GM19025 (cell line): ENCODE measurements around the gene CDH22.

Experiments
- ATAC-seq: cut with Tn5 transposase; IDR thresholded peaks from one replicate; pipeline ENCODE4 v1.9.1; 2021; ENCODE audit warnings: mild to moderate bottlenecking, low read depth, moderate library complexity; ENCODE audit not compliant: unreplicated experiment

Gene CDH22

DNA sequence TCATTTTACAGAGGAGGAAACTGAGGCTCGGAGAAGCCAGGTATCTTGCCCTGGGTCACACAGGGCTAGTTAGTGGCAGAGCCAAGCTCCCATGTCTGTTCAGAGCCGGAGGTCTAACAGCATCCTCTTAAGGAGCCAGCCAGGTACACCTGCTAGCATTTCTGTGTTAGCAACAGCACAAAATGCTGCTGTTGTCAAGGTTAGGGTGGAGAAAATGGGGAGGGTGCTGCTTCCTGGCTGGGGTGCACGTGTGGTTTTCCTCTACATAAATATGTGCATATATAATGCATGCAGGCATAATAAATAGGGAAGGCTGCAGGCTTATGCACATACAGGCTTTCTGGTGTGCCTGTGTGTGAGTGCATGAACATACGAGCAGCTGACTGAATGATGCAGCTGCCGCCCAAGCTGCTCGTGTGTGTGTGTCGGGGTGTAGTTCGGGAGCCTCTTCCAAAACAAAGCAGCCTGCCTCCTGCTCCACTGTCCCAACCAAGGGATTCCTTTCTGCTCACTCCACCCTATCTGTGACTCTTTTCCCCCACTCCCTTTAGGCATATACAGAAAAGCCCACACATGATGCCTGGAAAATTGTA, 103.6 kb downstream of the CDH22 start:
- ATAC-seq = no peak

DNA sequence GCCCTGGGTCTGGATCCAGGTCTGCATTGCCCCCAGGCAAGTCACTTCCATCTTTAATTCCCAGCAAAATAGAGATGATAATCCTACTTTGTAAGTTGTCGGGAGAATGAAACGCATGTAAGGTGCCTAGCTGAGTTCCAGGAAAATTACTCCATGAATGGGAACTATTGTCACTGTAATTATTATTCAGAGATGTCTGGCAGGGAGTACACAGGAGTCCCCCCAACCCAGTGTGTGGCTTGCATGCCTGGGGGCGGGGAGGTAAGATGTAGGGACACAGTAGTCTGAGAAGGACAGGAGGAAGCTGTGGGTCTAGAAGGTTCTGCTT, 104.8 kb downstream of the CDH22 start:
- ATAC-seq = no peak

DNA sequence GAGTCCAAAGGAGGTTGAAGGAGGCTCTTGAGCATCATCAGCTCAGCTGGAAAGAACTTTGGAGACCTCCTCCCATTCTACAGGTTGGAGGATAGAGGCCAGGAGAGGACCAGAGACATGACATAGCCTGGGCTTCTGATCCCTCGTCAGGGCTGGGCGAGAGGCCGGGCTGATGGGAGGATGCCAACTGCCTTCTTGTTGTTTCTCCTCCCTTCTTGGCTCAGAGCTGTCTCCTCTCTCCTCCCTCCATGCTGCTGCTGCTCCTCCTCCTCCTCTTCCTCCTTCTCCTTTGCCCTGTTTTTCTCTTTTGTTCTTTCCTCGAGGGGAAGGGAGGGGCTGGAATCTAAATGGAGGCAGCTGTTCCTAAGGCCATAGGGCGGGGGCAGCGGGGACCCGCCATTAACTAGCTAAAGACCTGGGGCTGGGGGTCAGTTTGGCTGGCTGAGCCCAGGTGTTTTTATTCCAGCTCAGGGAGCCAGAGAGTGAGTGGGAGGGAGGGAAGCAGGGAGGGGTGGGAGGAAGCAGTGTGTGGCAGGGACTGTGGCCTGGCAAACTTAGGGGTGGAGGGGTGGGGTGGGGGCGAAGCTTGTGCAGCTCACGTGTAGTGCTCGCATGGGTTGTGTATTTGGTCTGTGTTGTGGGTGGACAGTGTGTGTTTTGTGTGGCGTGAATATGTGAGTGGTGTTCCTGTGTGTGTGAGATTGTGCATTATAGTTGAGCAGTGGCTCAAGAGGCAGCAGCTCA, 105.4 kb downstream of the CDH22 start:
- ATAC-seq = no peak

DNA sequence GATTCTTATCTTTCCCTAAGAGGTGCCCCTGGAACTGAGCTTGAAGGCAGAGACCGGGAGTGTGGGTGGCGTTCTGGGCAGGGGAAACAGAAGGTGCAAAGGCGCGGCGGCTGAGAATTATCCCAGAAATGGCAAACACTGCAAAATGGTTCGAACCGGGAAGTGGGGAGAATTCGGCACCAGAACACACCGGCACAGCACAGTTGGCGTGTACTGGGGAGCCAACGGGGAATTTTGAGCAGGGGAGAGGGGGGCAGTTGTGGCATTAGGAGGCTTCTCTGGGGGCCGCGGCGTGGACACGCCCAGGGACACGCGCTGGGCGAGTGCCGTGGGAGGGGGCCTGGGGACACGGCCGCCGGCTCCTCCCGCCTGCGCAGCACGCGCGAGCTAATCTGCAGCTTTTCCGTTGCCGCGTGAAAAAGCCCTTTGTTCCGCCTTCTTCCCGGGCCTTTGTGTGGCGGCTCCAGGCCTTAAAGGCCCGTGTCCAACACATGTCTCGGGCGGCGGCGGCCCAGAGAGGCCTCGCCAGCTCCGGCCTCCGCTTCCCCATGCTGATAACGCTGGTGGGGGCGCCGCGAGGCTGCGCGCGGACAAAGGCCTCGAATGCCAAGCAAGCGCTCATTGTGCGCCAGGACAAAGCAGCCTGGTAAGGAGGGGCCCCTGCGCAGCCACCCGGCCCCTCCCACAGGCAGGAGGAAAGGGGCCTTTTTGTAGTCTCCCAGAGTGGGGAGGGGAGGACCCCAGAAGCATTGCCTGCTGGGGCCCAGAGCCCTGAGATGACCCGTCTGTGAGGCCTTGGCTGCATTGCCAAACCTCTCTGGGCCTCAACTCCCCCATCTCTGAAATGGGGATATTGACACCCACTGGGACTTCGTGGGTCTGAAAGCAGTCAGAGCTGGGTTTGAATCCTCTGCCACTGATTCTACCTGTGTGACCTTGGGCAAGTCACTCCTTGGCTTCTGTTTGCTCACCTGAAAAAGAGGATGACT, 107.4 kb downstream of the CDH22 start:
- no peak for ATAC-seq

DNA sequence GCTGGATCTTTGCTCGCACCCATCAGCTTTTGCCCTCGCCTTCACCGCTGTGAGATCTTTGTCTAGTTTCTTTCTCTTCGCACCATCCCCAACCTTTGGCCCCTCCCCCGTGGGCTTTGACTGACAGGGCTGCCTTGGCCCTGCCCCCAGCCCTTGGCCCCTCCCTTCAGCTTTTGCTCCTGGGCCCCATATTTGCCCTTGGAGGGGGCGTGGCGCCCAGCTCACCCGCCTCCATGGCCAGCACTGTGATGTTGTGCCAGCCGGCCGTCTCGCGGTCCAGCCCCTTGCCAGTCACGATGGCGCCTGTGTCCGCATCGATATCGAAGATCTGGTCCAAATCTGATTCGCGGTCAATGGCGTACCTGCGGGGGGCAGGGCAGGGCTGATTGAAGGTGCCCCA, 109.1 kb downstream of the CDH22 start:
- ATAC-seq = no peak

DNA sequence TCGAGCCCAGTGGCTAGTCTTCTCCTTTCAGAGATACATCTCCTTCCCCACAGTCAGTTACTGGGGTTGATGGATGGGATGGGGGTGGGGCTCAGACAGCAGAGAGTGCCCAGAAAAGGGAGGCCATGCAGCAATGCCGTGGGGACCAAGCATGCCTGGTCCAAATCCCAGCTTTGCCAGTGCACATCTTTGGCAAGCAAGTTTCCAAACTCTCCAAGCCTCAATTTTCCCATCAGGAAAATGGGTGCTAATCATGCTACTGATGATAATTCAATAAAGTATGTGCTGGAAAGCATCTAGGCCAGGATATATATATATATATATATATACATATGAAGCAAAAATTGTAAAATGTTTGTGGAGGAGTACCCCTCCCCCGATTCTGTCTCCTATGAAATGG, 111.3 kb downstream of the CDH22 start:
- no peak for ATAC-seq

DNA sequence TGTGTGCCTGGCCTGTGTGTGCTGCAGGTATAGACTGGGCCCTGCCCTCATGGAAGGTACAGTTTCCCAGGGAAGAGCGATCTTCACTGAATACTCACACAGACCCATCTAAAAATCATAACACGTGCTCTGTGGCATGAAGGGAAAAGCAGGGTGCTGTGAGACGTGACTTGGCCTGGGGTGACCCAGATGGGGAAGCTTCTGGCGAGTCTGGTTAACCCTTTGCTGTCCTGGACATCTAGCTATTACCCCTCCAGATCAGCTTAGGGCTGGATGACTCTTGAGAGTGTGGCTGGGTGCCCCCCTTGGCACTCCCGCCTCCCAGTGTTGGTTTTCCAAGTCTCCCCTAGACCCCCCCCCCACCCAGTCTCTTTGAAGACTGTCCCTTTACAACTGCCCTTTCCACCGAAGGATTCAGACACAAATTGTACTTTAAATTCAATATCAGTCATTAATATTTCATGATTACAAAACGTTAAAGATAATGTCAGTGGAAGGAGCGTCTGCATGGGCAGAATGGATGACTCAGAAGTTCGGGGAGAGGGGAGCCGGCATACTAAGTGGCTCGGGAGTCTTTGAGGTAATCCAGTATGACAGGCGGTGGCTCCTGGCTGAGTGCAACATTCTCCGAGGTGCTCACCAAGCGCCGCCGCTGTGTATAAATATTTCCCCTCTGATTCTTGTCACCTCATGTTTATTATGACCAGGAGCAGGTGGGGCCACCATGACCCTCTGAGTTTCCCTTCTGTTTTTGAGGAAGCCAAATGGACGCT, 112.8 kb downstream of the CDH22 start:
- ATAC-seq = no peak

DNA sequence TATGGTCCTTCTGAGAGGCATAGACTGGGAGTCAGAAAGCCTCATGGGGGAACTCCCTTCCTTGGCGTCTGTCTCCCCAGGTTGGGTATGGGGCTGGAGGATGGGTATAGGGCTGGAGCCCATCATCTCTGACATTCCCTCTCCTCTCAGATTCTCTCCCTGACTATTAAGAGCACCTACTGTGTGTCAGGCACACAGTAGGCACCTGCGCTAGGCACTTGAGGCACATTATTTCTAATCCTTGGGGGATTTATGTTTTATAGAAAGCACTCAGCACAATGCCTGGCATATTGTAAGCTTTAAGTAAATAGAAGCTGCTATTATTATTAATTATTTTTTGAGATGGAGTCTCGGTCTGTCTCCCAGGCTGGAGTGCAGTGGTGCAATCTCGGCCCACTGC, 113.9 kb downstream of the CDH22 start:
- no peak for ATAC-seq

DNA sequence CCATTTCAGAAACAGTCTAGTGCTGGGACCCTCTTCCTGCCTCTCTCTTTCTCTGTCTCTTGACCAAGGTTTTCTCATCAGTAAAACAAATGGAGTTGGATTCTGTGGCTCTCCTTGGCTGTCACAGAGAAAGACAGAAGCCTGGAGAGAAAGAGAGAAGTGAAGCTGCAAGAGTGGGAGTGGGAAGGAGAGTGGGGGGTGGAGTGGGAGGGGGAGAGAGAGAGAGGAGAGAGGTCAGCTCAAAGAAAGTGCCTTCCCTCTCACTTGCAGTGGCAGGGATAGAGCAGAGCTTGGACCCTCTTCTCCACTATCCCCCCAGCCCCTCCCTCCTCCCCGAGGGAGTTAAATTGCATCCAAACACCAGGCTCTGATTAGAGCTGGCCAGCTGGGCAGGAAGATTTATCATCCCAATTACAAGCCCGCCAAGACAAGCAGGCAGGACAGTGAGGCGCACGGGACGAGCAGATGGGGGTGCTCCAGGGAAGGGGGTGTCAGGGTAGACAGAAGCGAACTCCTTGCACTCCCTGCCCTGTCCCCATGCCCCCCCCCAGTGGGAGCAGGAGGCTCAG, 115.8 kb downstream of the CDH22 start:
- ATAC-seq = no peak

DNA sequence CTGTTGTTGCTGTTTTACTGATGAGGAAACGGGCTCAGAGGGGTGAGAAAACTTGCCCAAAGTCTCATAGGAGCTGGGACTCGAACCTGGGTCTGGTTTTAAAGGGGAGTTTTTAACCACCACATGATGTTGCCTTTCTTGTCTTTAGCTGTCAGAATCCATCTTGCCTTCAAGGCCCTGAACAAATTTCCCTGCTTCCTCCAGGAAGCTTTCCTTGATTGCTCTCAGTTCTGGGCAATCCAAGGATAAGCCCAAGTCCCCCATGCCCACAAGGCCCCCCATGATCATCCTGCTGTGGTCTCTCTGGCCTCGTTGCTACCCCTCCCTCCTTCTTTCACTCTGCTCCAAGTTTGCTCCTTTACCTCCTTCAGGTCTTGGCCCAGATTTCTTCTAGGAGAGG, 116.7 kb downstream of the CDH22 start:
- ATAC-seq = no peak

DNA sequence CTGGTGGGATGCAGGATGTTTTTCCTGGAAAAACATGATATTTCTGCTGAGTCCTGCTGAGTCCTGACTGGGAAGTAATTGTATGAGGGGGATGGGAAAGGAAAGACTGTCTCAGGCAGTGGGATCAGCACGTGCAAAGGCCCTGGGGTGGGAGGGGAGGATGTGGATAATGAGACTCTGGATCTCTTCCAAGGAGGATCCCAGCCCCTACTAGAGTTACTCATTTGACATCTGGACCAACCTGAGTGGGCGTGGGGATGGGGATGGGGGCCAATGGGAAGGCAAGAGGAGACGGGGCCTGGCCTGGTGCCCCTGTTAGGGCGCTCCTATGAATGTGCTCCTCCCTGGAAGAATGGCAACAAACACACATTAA, 117.1 kb downstream of the CDH22 start:
- no peak for ATAC-seq

DNA sequence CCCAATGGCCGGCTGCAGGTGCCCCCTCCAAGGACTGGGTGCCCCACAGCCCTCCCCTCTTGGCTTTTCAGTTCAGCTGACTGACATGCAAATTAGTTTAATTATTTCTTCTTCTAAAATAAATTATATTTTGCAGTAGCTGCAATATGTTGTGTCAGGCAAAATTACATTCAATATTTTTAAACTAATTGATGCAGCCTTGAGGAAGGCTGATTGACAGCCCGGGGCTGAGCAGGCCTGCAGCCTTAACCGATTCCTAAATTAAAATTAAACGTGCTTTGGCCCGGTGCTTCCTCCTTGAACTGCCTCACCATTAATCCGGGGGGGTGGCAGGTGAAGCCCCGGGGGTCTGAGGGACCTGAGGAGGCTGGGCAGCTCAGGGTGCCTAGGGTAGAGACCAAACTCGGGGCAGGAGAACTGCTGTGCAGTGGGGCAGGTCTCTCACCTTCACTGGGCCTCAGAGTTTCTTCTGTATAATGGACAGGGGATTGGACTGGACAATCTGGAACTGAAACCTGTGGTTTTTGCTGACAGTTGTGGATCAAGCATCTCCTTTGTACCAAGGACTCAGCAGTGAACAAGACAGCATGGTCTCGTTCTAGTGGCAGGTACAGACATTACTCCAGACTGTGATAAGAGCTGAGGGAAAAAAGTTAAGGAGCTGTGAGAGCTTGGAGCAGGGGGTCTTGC, 117.7 kb downstream of the CDH22 start:
- ATAC-seq = no peak

DNA sequence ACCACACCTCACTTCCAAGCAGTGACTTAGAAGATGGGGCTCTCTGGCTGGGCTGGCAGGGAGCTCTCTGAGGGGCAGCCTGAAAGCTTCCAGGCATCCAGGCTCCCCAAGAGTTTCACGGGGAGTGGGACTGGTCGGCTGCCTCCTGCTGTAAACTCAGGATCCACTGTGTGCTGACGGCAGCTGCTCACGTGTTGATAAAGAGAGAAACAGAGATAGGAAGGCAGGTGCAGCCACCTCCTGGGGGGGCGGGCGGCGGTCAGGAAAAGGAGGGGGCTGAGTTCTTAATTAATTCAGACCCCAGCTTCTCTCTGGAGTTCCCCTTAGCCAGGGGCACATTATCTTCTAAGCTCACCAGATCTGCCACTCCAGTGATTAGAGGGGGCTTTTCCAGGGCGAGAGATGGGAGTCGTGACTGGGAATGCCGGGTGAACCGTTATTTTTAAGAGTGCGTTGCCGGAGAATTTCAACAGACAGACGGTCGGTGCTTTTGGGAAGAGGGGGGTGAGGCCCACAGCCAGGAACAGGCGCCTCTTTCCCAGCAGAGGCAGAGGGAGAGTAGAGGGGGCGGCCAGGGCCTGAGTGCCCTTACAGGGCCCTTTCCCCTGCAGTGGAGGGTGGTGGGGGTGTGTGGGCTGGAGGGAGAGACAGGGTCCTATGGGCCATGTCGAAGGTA, 119.3 kb downstream of the CDH22 start:
- ATAC-seq = no peak

DNA sequence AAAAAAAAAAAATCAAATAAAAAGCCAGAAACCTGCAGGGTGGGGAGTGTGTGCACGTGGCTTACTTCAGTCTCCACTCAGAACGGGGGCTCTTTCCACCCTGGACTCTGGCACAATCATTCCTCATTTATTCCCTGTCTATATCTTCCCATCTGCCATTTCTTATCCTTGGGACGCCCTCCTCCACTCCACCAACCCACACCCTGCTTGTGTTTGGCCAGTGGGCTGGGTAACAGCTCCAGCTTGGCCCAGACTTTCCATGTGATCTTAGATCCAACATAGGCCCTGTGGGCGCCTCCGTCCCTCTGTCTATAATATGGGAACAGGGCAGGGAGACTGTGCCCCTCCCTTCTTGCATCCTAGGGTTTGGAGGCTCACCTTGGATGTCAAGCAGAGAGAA, 122.1 kb downstream of the CDH22 start:
- no peak for ATAC-seq

DNA sequence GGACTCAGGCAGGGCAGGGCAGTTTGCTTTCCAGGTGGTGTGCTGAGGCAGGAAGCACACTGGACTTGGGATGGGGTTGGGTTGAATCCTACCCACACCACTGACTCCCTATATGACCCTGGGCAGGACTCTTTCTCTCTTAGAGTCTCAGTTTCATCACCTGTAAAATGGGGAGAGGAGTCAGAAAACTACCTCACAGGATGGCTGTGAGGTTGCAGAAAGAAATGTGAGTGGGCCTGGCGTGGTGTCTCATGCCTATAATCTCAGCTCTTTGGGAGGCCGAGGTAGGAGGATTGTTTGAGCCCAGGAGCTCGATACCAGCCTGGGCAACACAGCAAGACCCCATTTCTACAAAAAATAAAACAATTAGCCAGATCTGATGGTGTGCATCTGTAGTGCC, 122.9 kb downstream of the CDH22 start:
- no peak for ATAC-seq

DNA sequence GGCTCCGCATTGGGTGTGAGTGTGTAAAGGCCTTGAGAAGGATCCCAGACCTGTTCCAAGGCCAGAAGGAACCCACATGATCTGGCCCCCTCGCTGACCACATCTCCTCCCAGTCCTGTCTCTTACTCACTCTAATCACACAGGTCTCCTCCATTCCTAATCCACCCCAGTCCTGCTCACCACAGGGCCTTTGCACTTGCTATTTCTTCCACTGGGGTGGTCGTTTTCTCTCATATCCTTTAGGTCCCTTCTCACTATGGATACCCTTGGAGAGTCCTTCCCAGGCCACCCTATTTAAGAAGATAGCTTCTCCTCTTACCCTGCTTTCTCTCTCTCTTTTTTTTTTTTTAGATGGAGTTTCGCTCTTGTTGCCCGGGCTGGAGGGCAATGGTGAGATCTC, 124.5 kb downstream of the CDH22 start:
- ATAC-seq = no peak

DNA sequence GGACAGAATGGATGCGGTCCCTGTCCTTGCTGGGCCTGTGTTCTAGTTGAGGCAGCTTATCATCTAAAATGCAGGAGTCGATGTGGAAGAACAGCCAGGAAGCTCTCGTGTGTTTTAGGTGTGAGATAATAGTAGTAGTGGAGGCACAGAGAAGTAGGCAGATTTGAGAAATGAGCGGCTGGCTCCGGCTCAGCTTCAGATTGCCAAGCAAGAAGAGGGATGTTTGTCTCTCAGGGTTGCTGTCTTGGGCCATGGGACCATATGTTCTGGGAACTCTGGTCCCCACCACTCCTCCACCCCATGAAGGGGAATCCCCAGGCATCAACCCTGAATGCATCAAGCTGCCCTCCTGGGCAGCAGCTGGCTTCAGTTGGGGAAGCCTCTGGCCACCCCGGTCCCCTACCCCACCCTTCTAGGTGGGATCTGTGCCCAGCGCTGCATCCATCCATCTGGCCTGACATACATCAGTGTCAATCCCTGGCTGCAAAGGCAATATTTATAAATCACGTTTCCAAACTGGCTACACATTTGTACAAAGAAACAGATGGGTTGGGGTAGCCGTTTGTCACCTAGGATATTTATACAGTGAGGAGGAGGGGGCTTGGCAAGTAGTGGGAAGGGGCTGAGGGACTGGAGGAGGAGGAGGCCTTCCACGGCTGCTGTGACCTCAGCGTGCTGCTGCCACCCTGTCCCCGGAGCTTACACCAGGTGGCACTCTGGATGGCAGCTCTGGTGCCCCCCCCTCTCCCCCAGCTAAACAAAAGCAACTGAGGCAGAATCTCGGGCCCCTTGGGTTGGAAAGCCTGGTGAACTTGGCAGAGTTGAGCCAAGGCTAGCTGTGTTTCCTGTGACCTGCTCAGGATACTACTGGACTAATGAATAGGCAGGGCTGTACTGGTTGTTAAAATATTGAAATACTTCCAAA, 125.8 kb downstream of the CDH22 start:
- no peak for ATAC-seq

DNA sequence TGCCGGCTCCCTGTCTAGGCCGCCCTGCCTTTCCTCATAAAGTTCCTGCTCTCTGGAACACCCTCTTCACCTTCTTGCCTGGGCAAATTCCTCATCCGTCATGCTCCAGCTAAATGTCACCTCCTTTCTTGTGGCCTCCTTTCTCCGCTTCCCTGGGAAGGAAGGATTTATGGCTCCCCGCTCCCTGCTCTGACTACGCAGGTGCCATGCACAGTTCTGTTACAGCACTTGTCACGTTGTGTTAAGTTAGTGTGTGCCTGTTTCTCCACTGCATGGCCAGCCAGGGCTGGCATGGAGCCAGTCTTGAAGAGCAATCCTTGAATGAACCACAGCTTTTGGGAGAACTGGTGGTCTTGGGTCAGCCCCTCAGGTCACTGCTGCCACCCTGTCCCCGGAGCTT, 128.4 kb downstream of the CDH22 start:
- no peak for ATAC-seq
